Cortex of kidney (tissue), 1 donor: ENCODE results near the gene C14orf39.
"Not testable (repeated sequence)": the region's sequence is repeated elsewhere in the genome, so short reads cannot be mapped to it uniquely, and the experiment has no call there.

Experiments
- DNase-seq: peaks from one replicate; lab custom pipeline; 2025; lab: John Stamatoyannopoulos, UW

The C14orf39 gene

GRCh38 chr14:60495946-60496345 lies 10.1 kb upstream of the C14orf39 start:
- no peak for DNase-seq

GRCh38 chr14:60490270-60490669 lies 4.4 kb upstream of the C14orf39 start:
- DNase-seq = no peak

DNA sequence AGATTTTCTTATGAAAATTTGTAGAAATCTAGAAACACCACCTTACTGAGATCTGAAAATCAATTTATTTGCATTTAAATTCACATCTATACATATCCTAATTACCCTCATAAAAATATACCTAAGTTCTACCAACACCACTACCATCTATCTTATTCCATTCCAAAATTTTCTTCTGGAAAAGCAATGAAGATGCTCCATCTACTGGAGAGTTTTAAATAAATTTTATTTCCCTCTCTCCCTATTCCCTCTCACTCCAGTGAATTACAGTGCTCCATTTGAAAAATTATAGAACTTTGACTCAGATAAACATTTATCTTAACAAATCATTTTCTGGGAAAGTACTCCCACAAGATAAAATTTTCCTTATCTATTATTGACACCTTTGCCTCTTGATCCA lies 2.3 kb upstream of the C14orf39 start:
- no peak for DNase-seq

DNA sequence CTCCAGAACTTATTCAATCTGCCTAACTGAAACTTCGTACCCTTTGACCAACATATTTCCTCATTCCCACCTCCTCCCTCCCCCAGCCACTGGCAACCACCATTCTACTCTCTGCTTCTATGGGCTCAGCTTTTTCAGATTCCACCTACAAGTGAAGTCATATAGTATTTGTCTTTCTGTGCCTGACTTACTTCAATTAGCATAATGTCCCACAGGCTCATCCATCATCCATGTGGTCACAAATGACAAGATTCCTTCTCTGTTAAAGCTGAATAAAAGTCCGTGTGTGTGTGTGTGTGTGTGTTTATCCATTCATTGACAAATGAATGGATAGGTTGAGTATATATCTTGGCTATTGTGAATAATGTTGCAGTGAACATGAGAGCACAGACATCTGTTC lies 1.3 kb upstream of the C14orf39 start:
- DNase-seq = no peak

DNA sequence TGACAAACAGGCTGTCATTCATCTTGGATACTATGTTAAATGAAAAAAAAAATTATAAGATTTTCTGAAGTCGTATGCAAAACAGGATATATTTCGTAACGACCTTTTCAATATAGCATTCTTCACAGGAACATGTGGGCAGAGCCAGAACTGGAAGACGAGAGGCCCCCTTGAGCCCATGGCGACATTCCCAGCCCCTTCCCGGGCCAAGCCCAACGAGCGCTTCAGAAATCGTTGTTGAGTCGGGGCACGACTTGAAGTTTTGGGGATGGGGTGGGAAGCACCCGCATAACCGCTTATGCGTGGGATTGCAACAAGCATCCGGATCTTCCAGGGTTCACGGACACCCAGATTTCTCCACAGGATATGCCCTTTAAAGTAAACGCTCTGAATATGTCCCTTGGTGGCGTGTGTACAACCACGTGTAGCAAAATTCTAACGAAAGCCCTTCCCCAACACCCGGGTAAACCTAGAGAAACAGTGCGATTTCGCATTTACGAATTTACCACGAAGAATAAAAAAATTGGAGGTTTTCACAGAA lies 736 bp downstream of the C14orf39 start:
- no peak for DNase-seq

GRCh38 chr14:60482743-60483142 lies 3.1 kb downstream of the C14orf39 start:
- no peak for DNase-seq

DNA sequence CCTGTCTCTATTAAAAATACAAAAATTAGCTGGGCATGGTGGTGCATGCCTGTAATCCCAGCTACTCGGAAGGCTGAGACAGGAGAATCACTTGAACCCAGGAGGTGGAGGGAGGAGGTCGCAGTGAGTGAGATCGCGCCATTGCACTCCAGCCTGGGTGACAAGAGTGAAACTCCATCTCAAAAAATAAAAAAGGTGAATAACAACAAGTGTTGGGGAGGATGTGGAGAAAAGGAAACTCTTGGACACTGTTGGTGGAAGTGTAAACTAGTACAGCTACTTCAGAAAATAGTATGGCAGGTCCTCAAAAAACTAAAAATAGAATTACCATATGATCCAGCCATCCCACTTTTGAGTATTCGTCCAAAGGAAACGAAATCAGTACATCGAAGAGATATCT lies 5.6 kb downstream of the C14orf39 start:
- not testable (repeated sequence) for DNase-seq

GRCh38 chr14:60455875-60456274 lies 30.0 kb downstream of the C14orf39 start:
- no peak for DNase-seq

GRCh38 chr14:60430276-60430675 lies 55.6 kb downstream of the C14orf39 start:
- no peak for DNase-seq

GRCh38 chr14:60420050-60420449 lies 65.8 kb downstream of the C14orf39 start:
- no peak for DNase-seq

- not testable (repeated sequence) for DNase-seq
These were observed 88.3 kb downstream of the C14orf39 start for GRCh38 chr14:60397550-60397949.

- no peak for DNase-seq
These were observed 89.0 kb downstream of the C14orf39 start for GRCh38 chr14:60396718-60397343.
